ENCODE results near the gene APOL3.
"Not testable (repeated sequence)": the region's sequence is repeated elsewhere in the genome, so short reads cannot be mapped to it uniquely, and the experiment has no call there.

Gene APOL3

DNA sequence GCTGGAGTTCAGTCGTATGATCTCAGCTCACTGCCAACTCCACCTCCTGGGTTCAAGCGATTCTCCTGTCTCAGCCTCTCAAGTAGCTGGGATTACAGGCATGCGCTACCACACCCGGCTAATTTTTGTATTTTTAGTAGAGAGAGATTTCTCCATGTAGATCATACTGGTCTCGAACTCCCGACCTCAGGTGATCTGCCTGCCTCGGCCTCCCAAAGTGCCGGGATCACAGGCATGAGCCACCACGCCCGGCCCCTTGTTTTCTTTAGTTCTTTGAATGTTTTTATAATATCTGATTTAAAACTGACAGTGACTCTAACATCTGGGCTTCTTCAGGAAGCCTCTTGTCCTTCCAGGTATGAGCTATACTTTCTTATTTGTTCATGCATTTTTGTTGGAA, 61.0 kb downstream of the APOL3 start:
- not testable (repeated sequence) for DNase-seq

DNA sequence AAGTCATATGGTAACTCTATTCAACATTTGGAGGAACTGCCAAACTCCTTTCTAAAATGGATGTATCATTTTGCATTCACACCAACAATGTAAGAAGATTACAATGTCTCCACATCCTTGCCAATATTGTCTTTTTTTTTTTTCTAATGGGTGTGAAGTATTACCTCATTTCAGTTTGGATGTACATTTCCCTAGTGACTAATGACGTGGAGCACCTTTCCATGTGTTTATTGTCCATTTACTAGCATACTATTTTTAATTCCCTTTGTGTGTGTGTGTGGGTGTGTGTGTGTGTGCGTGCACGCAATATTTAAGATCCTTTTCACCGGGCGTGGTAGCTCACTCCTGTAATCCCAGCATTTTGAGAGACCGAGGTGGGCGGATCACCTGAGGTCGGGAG, 62.7 kb downstream of the APOL3 start:
- DNase-seq: no peak

DNA sequence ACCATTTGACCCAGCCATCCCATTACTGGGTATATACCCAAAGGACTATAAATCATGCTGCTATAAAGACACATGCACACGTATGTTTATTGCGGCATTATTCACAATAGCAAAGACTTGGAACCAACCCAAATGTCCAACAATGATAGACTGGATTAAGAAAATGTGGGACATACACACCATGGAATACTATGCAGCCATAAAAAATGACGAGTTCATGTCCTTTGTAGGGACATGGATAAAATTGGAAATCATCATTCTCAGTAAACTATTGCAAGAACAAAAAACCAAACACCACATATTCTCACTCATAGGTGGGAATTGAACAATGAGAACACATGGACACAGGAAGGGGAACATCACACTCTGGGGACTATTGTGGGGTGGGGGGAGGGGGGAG, 69.8 kb downstream of the APOL3 start:
- not testable (repeated sequence) for DNase-seq

Measured in NCI-H446 (cell line).